Kidney (tissue), 14 donors: ENCODE data around the gene CNGA4. TPM values are rescaled to one million over a fixed set of nuclear protein-coding genes. Genes with fewer than 3 reads are reported as not detected.
A peak's percentile ranks its signal among the peaks of the same experiment; 100 is the strongest.

ENCODE experiments used
- DNase-seq, 5 donors: peaks; one replicate each; pipeline ENCODE4 v3.0.0-alpha.2; 2013 to 2020
- FAIRE-seq: peaks from 2 replicates; lab custom pipeline; 2012; peaks lifted over from hg19 to GRCh38; lab: Jason Lieb, UNC
- H3K27ac ChIP-seq, 2 donors: one replicate each; pipeline ENCODE4 v1.7.0; 2013; ENCODE audit warnings: low read depth in 2 of 2, low read length in 2 of 2, inconsistent platforms in 1 of 2
- H3K27me3 ChIP-seq: one replicate; pipeline ENCODE4 v1.7.1; 2013; ENCODE audit warnings: low read length, inconsistent platforms; ENCODE audit not compliant: control insufficient read depth, insufficient read depth
- H3K36me3 ChIP-seq, 3 donors: one replicate each; pipeline versions ENCODE4 v1.7.0 to v1.7.1; 2013; ENCODE audit warnings: low read length in 3 of 3, control low read depth in 1 of 3, inconsistent platforms in 1 of 3; ENCODE audit not compliant: insufficient read depth in 3 of 3, control insufficient read depth in 2 of 3
- H3K4me1 ChIP-seq, 3 donors: one replicate each; pipeline versions ENCODE4 v1.7.0 to v1.7.1; 2013; ENCODE audit warnings: low read length in 3 of 3, inconsistent platforms in 1 of 3, low read depth in 1 of 3; ENCODE audit not compliant: control insufficient read depth in 2 of 3, insufficient read depth in 2 of 3
- H3K4me3 ChIP-seq, 3 donors: one replicate each; pipeline versions ENCODE4 v1.7.0 to v1.8.1; 2013; ENCODE audit warnings: low read length in 3 of 3, control low read depth in 1 of 3, inconsistent platforms in 1 of 3
- H3K9ac ChIP-seq, 3 donors: one replicate each; pipeline versions ENCODE4 v1.7.0 to v1.7.1; 2013; ENCODE audit warnings: low read length in 3 of 3, control low read depth in 1 of 3, inconsistent platforms in 1 of 3
- H3K9me3 ChIP-seq, 3 donors: one replicate each; pipeline versions ENCODE4 v1.7.0 to v1.7.1; 2013; ENCODE audit warnings: low read length in 3 of 3, control low read depth in 1 of 3, inconsistent platforms in 1 of 3; ENCODE audit not compliant: control insufficient read depth in 2 of 3, insufficient read depth in 1 of 3
- intact Hi-C: fragments of 100-400 bp; cut with DNase I; formaldehyde crosslinking; loops from one replicate; pipeline ENCODE4 v1.11.1; 2022
- polyA plus RNA-seq: library from polyadenylated mRNA; stranded (reverse); fragments of 350-450 nt; fragmentation: Illumina TruSeq; extraction: RNeasy Lipid Tissue Mini Kit (QIAGEN cat#74804); gene quantifications from one replicate; pipeline ENCODE4 v1.2.3, GENCODE V29; 2014; ENCODE audit warnings: low read depth, low replicate concordance; ENCODE audit not compliant: insufficient read depth
- total RNA-seq: library from RNA; stranded (reverse); fragmentation: NEBNext Ultra II Directional; extraction: Animal tissue kit (Norgen Biotek cat#: 25700); gene quantifications from one replicate; pipeline ENCODE4 v1.2.1, GENCODE V29; 2021
- TF ChIP-seq, protein P1 (sequence below): IDR thresholded peaks from 3 replicates; pipeline ENCODE4 v1.5.1; 2012; ENCODE audit warnings: mild to moderate bottlenecking, moderate library complexity, borderline replicate concordance; ENCODE audit not compliant: insufficient read depth; ENCODE audit errors: extremely low read depth
- donor health status: control.
- donor health status: control.
- donor health status: control.
- donor health status: control.
- donor health status: control.
- donor health status: DM: yes; HTN: yes; CAD: no.
- donor health status: Normal renal cell carcinoma (clear cell type).

The CNGA4 gene
- total and polyA plus RNA-seq, 2 donors from 2014 or later: 0.22 TPM; not detected in 1

DNA sequence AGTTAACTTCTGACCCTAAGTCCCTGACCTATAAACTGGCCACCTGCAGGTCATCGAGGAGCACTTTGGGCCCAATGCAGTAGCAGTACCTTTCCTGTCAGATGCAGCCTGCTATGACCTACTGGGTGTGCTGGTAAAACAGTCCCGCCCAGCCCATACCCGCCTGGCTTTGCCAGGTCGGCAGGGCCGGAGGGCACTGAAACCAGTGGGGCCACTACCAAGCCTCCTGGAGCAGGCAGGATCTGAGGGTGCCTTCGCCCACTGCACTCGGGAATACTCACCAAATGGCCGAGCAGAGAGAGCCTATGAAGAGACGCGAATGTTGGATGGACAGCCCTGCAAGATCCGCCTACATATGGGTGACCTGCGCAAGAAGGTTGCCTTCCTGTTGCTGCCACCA is 29.1 kb upstream of the CNGA4 start:
- FAIRE-seq: no peak
- Histone ChIP-seq H3K9me3 (no peaks in the 10 kb centered on the region), H3K27ac (no peak overlapping the region), H3K4me1 (no peaks in the 10 kb centered on the region), H3K27me3 (no peaks in the 10 kb centered on the region), H3K36me3 (peaks cover 0 to 27% (median 24%) of the 10 kb centered on the region in 3 donors), H3K4me3 (no peak overlapping the region), H3K9ac (no peak overlapping the region)
- DNase-seq: peak in 1 of 5 donors; percentile 69
- intact Hi-C loops: no loop called here
- TF ChIP-seq, protein P1, sequence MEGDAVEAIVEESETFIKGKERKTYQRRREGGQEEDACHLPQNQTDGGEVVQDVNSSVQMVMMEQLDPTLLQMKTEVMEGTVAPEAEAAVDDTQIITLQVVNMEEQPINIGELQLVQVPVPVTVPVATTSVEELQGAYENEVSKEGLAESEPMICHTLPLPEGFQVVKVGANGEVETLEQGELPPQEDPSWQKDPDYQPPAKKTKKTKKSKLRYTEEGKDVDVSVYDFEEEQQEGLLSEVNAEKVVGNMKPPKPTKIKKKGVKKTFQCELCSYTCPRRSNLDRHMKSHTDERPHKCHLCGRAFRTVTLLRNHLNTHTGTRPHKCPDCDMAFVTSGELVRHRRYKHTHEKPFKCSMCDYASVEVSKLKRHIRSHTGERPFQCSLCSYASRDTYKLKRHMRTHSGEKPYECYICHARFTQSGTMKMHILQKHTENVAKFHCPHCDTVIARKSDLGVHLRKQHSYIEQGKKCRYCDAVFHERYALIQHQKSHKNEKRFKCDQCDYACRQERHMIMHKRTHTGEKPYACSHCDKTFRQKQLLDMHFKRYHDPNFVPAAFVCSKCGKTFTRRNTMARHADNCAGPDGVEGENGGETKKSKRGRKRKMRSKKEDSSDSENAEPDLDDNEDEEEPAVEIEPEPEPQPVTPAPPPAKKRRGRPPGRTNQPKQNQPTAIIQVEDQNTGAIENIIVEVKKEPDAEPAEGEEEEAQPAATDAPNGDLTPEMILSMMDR: no peak

DNA sequence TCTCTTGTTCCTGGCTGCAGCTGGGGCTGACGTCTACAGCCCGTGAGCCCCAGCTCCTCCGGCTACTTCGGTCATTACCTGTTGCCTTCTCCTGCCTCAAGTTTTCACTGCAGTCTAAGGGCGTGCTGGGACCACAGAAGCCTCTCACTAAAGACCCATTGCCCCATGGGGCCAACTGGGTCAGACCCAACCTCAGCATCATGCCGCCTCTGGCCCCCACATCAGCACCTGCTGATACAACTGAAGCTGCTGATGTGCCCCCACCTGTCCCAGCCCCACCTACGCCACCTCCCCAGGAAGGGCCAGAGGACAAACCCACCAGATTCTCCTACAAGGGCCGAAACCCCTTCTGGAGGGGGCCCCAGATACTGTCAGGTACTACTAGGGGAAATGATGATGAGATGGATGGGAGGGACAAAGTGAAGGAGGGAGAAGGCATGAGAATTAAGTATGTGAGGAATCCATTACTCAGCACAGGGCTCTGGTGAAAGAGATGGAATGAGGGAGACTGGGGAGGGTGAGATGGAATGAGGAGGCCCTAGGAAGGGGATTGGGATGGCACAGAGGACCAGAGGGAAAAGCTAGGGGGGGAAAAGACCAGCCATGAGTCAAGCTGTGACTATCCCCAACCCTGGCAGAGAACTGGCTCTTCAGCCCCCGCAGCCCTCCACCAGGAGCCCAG is 28.5 kb upstream of the CNGA4 start:
- Histone ChIP-seq H3K27ac (no peak overlapping the region), H3K27me3 (no peaks in the 10 kb centered on the region), H3K9ac (no peak overlapping the region), H3K36me3 (peaks cover 0 to 23% (median 21%) of the 10 kb centered on the region in 3 donors), H3K9me3 (no peaks in the 10 kb centered on the region), H3K4me1 (no peaks in the 10 kb centered on the region), H3K4me3 (no peak overlapping the region)
- intact Hi-C loops: no loop called here
- DNase-seq (no peak), FAIRE-seq (no peak)
- TF ChIP-seq, protein P1: no peak

DNA sequence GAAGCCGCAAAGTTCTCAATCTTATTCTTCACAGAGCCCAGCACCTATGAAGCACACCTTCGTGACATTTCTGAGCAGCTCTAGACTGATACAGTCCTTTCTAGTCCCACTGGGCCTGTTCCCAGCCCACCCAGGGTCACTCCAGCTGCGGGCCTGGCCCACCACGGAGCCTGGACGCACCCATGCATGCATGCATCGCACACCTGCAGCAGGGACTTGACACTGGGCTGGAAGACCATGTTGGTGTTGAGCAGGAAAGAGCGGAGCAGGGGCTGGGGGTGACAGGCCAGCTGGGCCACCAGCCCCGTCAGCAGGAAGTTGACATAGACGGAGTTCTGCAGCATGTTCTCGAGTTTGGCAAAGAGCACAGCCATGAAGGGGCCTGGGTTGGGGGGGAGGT is 24.4 kb upstream of the CNGA4 start:
- no peak overlapping the region for H3K4me3 ChIP-seq
- intact Hi-C loops: no loop called here
- no peaks in the 10 kb centered on the region for H3K27me3 ChIP-seq
- TF ChIP-seq, protein P1: no peak
- H3K9ac ChIP-seq: no peak overlapping the region
- H3K27ac ChIP-seq: no peak overlapping the region
- peaks cover 9 to 45% (median 38%) of the 10 kb centered on the region in 3 donors for H3K36me3 ChIP-seq
- H3K9me3 ChIP-seq: no peaks in the 10 kb centered on the region
- FAIRE-seq (no peak), DNase-seq (peak in 1 of 5 donors; percentile 44)
- no peaks in the 10 kb centered on the region for H3K4me1 ChIP-seq

DNA sequence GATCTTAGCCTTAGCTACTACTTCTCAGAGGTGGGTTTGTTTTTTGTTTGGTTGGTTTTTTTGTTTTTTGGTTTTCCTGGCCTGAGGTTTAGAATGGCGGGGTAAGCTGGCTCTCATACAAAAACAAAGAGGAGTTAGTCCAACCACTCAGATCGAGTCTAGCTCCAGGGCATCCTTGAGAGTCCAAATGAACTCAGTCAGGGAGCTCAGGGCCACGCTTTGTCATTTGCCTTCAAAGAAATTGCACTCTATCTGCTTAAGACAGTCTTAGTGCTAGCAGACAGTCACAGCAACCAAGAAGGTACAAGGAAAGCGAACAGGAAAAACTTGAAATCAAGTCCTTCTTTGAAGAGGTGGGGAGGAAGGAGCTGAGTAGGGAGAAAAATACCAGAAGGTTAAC is 22.4 kb upstream of the CNGA4 start:
- Histone ChIP-seq H3K27ac (no peak overlapping the region), H3K36me3 (peaks cover 12 to 44% (median 44%) of the 10 kb centered on the region in 3 donors), H3K4me3 (no peak overlapping the region), H3K27me3 (no peaks in the 10 kb centered on the region), H3K4me1 (no peaks in the 10 kb centered on the region), H3K9ac (no peak overlapping the region), H3K9me3 (no peaks in the 10 kb centered on the region)
- DNase-seq: no peak
- no peak for FAIRE-seq
- intact Hi-C loops: no loop called here
- TF ChIP-seq, protein P1: no peak
